ENCODE measurements around the gene OR4D1.
A peak's percentile ranks its signal among the peaks of the same experiment; 100 is the strongest.

The OR4D1 gene

GRCh38 chr17:58196610-58197009 lies 48.4 kb downstream of the OR4D1 start:
- no peak overlapping the region for H3K9ac ChIP-seq (ENCODE audit: insufficient read length, low read depth)
- no peak for DNase-seq (ENCODE audit: low read depth, low spot score)
- H3K4me3 ChIP-seq (ENCODE audit: insufficient read length, low read depth): no peak overlapping the region
- H3K36me3 ChIP-seq (ENCODE audit: insufficient read depth, insufficient read length, low read length): no peaks in the 10 kb centered on the region
- H3K9me3 ChIP-seq (ENCODE audit: insufficient read depth, low read length): no peaks in the 10 kb centered on the region
- peaks cover 2% of the 10 kb centered on the region for H3K27me3 ChIP-seq (ENCODE audit: insufficient read depth, insufficient read length)
- H3K4me1 ChIP-seq (ENCODE audit: insufficient read depth, insufficient read length): no peaks in the 10 kb centered on the region
- TF ChIP-seq SUZ12 (IDR thresholded peaks at IDR 0.05; ENCODE audit: extremely low read depth, insufficient read depth, insufficient read length) (no peak), ZNF274 (IDR thresholded peaks at IDR 0.05; ENCODE audit: low read depth, low read length) (no peak), YY1 (IDR thresholded peaks at IDR 0.05; ENCODE audit: insufficient read depth, insufficient read length) (no peak)

GRCh38 chr17:58200024-58200633 lies 51.9 kb downstream of the OR4D1 start:
- Histone ChIP-seq H3K9ac (ENCODE audit: insufficient read length, low read depth) (no peak overlapping the region), H3K27me3 (ENCODE audit: insufficient read depth, insufficient read length) (peaks cover 2% of the 10 kb centered on the region), H3K9me3 (ENCODE audit: insufficient read depth, low read length) (no peaks in the 10 kb centered on the region), H3K4me1 (ENCODE audit: insufficient read depth, insufficient read length) (no peaks in the 10 kb centered on the region), H3K36me3 (ENCODE audit: insufficient read depth, insufficient read length, low read length) (peaks cover under 1% of the 10 kb centered on the region), H3K4me3 (ENCODE audit: insufficient read length, low read depth) (no peak overlapping the region)
- peak; percentile 33 for DNase-seq (ENCODE audit: low read depth, low spot score)
- TF ChIP-seq SUZ12 (IDR thresholded peaks at IDR 0.05; ENCODE audit: extremely low read depth, insufficient read depth, insufficient read length) (no peak), YY1 (IDR thresholded peaks at IDR 0.05; ENCODE audit: insufficient read depth, insufficient read length) (no peak), ZNF274 (IDR thresholded peaks at IDR 0.05; ENCODE audit: low read depth, low read length) (no peak)

GRCh38 chr17:58202859-58203258 lies 54.7 kb downstream of the OR4D1 start:
- no peaks in the 10 kb centered on the region for H3K9me3 ChIP-seq (ENCODE audit: insufficient read depth, low read length)
- no peak for DNase-seq (ENCODE audit: low read depth, low spot score)
- peaks cover 5% of the 10 kb centered on the region for H3K4me1 ChIP-seq (ENCODE audit: insufficient read depth, insufficient read length)
- H3K4me3 ChIP-seq (ENCODE audit: insufficient read length, low read depth): no peak overlapping the region
- peaks cover 26% of the 10 kb centered on the region for H3K36me3 ChIP-seq (ENCODE audit: insufficient read depth, insufficient read length, low read length)
- H3K27me3 ChIP-seq (ENCODE audit: insufficient read depth, insufficient read length): no peaks in the 10 kb centered on the region
- no peak for TF ChIP-seq ZNF274 (IDR thresholded peaks at IDR 0.05; ENCODE audit: low read depth, low read length)
- TF ChIP-seq SUZ12 (IDR thresholded peaks at IDR 0.05; ENCODE audit: extremely low read depth, insufficient read depth, insufficient read length): no peak
- TF ChIP-seq YY1 (IDR thresholded peaks at IDR 0.05; ENCODE audit: insufficient read depth, insufficient read length): no peak
- H3K9ac ChIP-seq (ENCODE audit: insufficient read length, low read depth): no peak overlapping the region

- Histone ChIP-seq H3K4me3 (ENCODE audit: insufficient read length, low read depth) (no peak overlapping the region), H3K36me3 (ENCODE audit: insufficient read depth, insufficient read length, low read length) (peaks cover 40% of the 10 kb centered on the region), H3K9me3 (ENCODE audit: insufficient read depth, low read length) (no peaks in the 10 kb centered on the region), H3K4me1 (ENCODE audit: insufficient read depth, insufficient read length) (peaks cover 5% of the 10 kb centered on the region), H3K9ac (ENCODE audit: insufficient read length, low read depth) (no peak overlapping the region), H3K27me3 (ENCODE audit: insufficient read depth, insufficient read length) (no peaks in the 10 kb centered on the region)
- no peak for DNase-seq (ENCODE audit: low read depth, low spot score)
- TF ChIP-seq YY1 (IDR thresholded peaks at IDR 0.05; ENCODE audit: insufficient read depth, insufficient read length): no peak
- no peak for TF ChIP-seq SUZ12 (IDR thresholded peaks at IDR 0.05; ENCODE audit: extremely low read depth, insufficient read depth, insufficient read length)
- no peak for TF ChIP-seq ZNF274 (IDR thresholded peaks at IDR 0.05; ENCODE audit: low read depth, low read length)
These were observed 56.6 kb downstream of the OR4D1 start for GRCh38 chr17:58204796-58205195.

- H3K36me3 ChIP-seq (ENCODE audit: insufficient read depth, insufficient read length, low read length): peaks cover 51% of the 10 kb centered on the region
- H3K27me3 ChIP-seq (ENCODE audit: insufficient read depth, insufficient read length): no peaks in the 10 kb centered on the region
- H3K4me1 ChIP-seq (ENCODE audit: insufficient read depth, insufficient read length): peaks cover 5% of the 10 kb centered on the region
- H3K4me3 ChIP-seq (ENCODE audit: insufficient read length, low read depth): no peak overlapping the region
- TF ChIP-seq YY1 (IDR thresholded peaks at IDR 0.05; ENCODE audit: insufficient read depth, insufficient read length) (no peak), SUZ12 (IDR thresholded peaks at IDR 0.05; ENCODE audit: extremely low read depth, insufficient read depth, insufficient read length) (no peak), ZNF274 (IDR thresholded peaks at IDR 0.05; ENCODE audit: low read depth, low read length) (no peak)
- H3K9ac ChIP-seq (ENCODE audit: insufficient read length, low read depth): no peak overlapping the region
- no peaks in the 10 kb centered on the region for H3K9me3 ChIP-seq (ENCODE audit: insufficient read depth, low read length)
- DNase-seq (ENCODE audit: low read depth, low spot score): no peak
These were observed 57.8 kb downstream of the OR4D1 start for GRCh38 chr17:58205936-58206335.

- no peak for DNase-seq (ENCODE audit: low read depth, low spot score)
- Histone ChIP-seq H3K27me3 (ENCODE audit: insufficient read depth, insufficient read length) (no peaks in the 10 kb centered on the region), H3K9me3 (ENCODE audit: insufficient read depth, low read length) (no peaks in the 10 kb centered on the region), H3K4me3 (ENCODE audit: insufficient read length, low read depth) (no peak overlapping the region), H3K9ac (ENCODE audit: insufficient read length, low read depth) (no peak overlapping the region), H3K36me3 (ENCODE audit: insufficient read depth, insufficient read length, low read length) (peaks cover 63% of the 10 kb centered on the region), H3K4me1 (ENCODE audit: insufficient read depth, insufficient read length) (peaks cover 5% of the 10 kb centered on the region)
- TF ChIP-seq ZNF274 (IDR thresholded peaks at IDR 0.05; ENCODE audit: low read depth, low read length) (no peak), YY1 (IDR thresholded peaks at IDR 0.05; ENCODE audit: insufficient read depth, insufficient read length) (no peak)
These were observed 59.3 kb downstream of the OR4D1 start for GRCh38 chr17:58207451-58207850.

GRCh38 chr17:58208344-58208743 lies 60.2 kb downstream of the OR4D1 start:
- Histone ChIP-seq H3K9ac (ENCODE audit: insufficient read length, low read depth) (no peak overlapping the region), H3K9me3 (ENCODE audit: insufficient read depth, low read length) (no peaks in the 10 kb centered on the region), H3K36me3 (ENCODE audit: insufficient read depth, insufficient read length, low read length) (peaks cover 71% of the 10 kb centered on the region), H3K27me3 (ENCODE audit: insufficient read depth, insufficient read length) (no peaks in the 10 kb centered on the region), H3K4me3 (ENCODE audit: insufficient read length, low read depth) (no peak overlapping the region), H3K4me1 (ENCODE audit: insufficient read depth, insufficient read length) (peaks cover 5% of the 10 kb centered on the region)
- TF ChIP-seq SUZ12 (IDR thresholded peaks at IDR 0.05; ENCODE audit: extremely low read depth, insufficient read depth, insufficient read length) (no peak), YY1 (IDR thresholded peaks at IDR 0.05; ENCODE audit: insufficient read depth, insufficient read length) (no peak), ZNF274 (IDR thresholded peaks at IDR 0.05; ENCODE audit: low read depth, low read length) (no peak)
- DNase-seq (ENCODE audit: low read depth, low spot score): no peak
